Measurements from ENCODE around the gene SV2B.

SV2B gene

DNA sequence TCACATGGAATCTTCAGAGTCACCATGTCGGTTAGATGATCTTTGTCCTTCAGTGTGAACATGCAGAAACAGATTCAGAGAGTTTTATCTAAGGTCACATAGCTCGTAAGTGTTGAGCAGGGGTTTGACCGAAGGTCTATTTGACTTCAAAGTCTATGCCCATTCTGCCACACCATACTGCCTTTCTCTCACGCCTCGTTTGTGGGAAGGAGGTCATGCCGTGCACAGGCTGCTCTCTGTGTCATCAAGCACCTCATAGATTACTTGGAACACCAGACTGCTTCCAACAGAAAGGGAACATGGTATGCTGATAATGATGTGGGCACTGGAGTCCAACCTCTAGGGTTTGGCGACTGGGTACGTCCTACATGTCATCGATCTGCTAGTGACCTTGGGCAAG is 128.8 kb downstream of the SV2B start:
- no peak for DNase-seq (ENCODE audit: low read depth)

DNA sequence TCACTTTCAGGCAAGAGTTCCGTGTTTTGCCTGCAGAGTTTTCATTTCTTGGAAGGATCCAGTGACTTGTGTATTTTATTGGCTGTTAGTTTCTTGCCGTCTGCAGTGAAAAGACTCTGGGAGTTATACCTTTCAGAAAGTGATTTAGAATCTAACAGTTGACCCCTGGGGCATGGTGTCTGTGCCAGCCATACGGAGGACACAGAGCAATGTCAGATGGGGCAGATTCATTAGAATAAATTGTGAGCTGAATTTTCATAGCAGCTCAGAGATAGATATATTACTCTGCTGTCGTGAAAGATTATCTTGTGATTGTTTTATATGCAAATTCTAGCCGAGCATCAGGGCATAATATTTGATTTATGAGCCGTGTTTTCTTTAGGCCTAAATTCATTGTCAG is 131.6 kb downstream of the SV2B start:
- DNase-seq (ENCODE audit: low read depth) = no peak

DNA sequence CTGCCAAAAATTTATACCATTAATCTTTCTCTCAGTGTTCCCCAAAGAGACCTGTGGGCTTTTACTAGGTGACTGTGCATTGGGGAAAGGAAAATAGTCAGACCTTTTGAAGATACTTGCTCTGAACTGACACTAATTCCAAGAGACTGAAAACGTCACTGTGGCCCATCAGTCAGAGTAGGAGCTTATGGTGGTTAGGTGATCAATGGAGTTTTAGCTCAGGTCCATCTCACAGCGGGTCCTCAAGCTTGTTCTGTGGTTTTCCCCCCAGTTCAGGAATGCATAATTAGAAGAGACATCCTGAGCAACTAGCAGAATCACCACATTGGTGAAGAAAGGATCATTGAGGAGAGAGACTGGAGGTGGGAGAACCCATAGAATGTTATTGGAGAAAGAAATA is 134.7 kb downstream of the SV2B start:
- DNase-seq (ENCODE audit: low read depth) = no peak

DNA sequence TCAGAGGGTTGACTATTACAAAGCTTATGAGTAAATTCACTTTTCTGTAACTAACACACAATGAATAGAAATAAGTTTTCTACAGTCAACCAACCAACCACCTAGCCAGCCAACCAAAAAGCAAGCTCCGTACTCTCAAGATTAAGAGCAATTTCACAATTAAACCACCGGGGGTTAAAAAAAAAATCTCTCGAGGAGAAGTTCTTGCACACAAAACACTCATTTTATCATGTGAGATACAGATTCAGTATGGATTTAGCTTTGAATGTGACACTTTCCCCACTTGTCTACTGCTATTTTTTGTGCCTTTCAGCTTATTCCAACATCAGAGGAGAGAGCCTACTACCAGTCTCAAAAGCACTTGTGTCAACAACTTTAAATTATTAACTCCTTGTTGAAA is 135.3 kb downstream of the SV2B start:
- no peak for DNase-seq (ENCODE audit: low read depth)

DNA sequence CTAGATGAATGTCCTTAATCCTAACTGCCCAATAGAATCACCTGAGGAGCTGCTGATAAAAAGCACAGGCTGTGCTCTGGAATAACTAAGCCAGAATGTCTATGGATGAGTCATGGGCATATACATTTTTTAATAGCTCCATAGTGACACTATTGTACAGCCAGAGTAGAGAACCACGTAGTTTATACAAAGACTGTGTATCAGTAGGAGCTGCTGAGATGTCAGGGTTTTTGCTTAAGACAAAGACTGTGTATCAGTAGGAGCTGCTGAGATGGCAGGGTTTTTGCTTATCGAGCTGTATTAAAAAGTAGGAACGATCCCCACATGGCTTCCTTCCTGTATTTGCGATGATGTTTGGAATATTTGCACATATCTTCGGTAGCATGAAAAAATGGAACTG is 137.4 kb downstream of the SV2B start:
- no peak for DNase-seq (ENCODE audit: low read depth)

DNA sequence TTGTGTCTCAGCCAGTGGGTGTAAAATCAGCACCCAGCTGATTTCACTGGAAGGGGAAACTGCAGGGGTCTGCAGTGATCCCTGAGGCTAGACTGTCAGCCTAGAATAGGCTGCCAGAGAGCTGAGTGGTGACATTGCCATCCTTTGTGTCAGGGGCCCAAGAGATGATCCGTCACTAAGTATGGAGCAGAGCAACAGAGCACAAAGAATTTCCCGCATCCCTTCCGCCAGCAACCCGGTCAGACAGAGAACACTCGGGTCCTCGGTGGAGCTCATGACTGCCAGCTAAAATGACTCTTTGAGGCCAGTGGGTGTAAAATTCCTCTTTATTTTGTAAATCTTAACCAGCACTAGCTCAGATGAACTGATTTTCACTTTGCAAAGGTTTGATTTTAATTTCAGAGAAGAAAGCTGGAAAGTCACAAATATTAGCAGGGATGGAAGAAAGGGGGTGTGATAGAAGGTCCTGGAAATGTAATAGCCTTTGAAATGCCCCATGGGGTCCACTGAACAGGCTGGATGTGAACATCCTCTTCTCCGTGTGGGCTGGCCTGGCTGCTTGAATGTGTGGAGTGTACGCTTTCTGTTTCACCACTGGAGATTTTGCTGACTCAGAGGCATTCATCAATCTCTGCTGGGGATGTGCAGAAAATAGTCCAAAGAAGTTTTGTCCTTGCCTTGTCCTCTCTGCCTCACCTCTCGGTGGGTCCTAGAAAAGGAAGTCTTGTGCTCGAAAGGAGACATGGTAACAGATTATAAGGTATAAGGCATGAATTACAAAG is 138.8 kb downstream of the SV2B start:
- no peak for DNase-seq (ENCODE audit: low read depth)

DNA sequence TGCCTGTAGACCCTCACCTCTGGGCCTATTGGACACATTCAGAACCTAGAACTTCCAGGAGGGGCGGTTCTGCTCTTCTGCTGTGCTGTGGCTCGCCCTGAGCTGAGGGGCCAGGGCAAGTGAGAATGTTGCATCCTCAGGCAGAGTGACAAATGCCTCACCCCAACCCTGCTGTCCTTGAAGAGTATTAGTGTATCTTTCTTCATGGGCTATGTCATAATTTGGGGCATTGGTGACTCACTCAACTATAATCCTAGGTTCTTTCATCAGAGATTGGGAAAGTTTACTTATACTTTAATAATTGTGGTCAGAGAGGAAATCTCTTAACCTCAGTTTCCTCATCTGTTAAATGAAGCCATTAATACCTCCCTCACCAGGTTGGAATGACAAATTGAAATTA is 143.8 kb downstream of the SV2B start:
- no peak for DNase-seq (ENCODE audit: low read depth)

DNA sequence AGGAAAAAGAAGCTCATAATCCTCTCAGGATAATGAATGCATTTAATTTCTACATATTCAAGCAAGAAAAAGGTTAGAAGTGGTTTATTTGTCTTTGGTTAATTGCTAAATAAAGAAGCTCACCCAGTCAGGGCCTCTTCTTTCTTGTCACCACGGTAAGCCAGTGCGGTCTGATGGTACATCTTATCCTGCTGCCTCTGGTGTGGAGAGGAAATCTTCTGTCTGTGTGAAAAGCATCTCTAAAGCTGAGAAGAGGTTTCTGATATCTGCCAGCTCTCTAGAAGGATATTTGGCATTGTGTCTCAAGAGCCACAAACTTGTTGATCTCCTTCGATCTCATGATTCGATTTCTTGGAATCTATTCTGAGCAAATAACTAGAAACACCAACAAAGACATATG is 144.9 kb downstream of the SV2B start:
- DNase-seq (ENCODE audit: low read depth) = no peak

DNA sequence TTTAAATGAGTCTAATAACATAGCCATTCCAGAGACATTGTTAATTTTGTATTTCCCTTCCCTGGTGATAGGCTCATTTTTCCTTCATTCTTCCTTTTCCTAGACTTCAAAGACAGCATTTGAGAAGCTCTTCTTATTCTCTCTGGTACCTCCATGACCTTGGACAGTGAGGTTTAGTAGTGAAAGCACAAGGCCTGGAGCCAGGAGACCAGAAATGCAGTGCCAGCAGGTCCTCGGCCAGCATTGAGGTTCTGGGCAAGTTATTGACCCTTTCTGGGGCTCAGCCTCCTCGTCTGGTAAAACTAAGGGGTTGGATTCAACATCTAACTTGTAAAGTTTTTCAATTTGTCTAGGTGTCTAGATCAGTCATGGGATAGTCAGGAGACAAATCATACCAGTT is 146.9 kb downstream of the SV2B start:
- DNase-seq (ENCODE audit: low read depth) = no peak

DNA sequence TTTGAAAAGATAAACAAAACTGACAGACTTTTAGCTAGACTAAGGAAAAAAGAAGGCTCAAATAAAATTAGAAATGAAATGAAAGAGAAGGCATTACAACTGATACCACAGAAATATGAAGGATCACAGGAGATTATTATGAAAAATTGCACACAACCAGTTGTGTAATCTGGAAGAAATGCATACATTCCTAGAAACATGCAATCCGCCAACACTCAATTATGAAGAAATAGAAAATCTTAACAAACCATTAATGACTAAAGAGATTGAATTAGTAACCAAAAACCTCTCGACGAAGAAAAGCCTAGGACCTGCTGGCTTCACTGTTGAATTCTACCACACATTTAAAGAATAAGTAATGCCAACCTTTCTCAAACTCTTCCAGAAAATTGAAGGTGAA is 149.5 kb downstream of the SV2B start:
- DNase-seq (ENCODE audit: low read depth) = no peak

DNA sequence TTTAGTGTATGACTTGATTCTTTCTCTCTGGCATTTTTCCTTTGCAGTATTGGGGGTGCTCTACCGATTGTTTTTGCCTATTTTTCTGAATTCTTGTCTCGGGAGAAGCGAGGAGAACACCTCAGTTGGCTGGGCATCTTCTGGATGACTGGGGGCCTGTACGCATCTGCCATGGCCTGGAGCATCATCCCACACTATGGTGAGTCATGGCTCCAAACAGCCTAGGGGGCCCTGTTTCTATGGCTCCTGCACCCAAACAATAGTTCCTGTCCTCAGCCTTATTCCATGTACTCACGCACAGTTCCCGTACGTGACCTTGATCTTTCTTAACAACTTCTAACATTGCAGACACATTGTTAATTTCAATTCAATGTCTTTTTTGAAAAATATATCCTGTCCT is 152.3 kb downstream of the SV2B start:
- DNase-seq (ENCODE audit: low read depth) = no peak

DNA sequence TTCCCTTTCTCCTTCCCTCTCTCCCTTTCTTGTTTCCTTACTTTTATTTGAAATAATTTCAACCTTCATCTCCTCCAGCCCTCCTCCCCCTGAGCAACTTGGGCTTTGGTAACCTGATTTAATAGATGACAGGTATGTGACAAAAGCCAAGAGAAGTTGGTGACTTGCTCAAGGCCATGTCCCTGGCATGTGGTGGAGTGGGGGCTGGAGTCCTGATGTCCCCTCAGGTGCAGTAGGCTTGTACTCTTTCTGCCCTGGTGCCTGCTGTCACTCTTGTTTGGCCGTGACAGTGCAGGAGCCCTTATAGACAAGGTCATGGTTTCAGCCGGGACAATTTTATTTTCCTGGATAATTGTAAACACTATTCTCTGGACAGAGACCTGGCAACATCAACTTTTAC is 152.7 kb downstream of the SV2B start:
- no peak for DNase-seq (ENCODE audit: low read depth)

DNA sequence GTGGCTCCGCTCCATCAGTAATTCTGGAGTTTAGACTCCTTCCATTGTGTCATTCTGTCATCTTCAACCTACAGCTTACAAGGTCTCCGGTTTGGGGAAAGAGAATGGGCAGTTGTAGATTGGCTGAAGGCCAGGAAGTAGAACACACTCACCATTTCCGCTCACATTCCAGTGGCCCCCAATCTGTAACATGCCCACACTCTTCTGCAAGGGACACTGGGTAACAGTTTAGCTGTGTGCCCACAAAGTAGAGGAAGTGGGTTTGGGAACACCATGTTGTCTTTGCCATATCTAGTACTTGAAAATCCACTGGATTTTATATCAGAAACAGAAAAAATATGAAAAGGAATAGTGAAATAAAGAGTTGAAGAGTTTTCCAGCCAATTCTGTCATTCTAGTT is 153.5 kb downstream of the SV2B start:
- no peak for DNase-seq (ENCODE audit: low read depth)

DNA sequence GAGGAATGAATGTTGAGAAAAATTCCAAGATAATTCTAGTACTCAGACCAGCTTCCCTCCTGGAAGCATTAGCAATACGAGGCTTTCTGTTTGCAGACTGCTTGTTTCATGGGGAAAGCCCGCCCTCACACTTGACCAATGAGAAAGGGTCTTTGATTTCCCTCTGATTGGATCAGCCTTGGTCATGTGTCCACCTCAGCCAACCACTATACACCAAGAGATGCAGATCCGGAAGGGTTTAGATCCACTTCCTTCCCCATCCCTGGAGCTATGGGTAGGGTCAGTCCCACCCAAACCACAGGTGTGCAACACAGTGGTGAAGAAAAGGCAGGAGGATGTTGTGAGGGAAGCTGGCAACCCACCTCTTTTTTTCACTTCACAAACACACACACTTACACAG is 154.7 kb downstream of the SV2B start:
- DNase-seq (ENCODE audit: low read depth) = no peak

DNA sequence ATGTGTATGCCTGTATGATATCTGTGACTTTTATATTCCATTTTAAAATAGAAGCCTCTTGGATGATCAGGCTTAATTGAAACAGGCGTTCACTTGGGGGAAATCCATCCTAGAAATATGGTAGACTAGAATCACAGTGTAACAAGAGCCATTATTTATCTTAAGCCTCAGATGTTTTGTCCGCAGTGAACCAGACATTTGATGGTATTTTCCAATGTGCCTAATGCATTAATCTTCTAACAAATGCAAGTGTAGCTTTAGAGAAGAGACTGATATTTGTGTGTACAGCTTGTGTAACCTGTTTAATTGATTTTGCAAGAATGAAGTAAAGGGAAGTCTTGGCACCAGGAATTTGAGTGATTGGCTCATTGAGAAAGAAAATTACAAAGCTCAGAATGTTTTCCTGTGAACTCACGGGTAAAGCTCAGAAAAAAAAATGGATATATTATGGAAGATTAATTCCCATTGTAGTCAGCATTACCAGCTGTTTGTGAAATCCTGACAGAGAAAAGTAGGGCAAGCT is 155.7 kb downstream of the SV2B start:
- no peak for DNase-seq (ENCODE audit: low read depth)

DNA sequence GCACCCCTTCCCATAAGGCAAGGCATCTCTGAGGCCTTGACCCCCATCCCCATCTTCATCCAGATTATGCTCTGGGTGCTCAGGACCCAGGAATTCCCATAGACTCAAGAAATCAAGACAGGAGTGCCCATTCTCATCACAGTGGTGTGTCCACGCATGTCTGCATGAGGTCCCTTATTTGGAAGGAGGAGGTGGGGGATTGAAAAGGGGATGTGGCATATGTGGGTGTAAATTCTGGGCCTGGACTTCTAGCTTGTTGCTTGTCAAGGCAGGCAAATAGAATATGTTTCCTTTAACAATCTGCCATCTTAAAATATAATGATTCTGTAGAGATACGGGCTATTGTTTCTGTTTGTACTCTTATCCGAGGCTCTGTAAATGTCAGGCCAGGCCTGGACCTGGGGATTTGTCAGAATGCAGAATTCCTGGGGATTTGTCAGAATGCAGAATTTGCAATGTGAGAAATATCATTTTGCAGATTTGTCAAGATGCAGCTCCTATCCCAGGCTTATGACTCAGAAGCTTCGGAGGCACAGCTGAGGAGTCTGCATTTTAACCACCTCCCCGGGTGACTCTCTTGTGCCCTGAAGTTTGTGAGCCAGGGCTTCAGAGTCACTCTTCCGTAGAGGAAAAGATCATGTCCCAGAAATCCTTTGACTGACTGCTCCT is 157.8 kb downstream of the SV2B start:
- no peak for DNase-seq (ENCODE audit: low read depth)

DNA sequence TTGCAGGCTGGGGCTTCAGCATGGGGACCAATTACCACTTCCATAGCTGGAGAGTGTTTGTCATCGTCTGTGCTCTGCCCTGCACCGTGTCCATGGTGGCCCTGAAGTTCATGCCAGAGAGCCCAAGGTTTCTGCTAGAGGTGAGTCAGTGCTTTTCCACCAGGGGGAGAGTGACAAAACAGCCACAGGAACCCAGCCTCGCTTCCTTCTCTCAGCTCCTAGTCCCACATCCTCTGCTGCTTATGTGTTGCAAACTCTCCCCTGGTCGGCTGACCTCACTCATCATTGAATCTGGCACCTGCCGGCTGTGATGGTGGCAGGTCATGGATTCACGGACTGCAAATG is 158.3 kb downstream of the SV2B start:
- DNase-seq (ENCODE audit: low read depth) = no peak

DNA sequence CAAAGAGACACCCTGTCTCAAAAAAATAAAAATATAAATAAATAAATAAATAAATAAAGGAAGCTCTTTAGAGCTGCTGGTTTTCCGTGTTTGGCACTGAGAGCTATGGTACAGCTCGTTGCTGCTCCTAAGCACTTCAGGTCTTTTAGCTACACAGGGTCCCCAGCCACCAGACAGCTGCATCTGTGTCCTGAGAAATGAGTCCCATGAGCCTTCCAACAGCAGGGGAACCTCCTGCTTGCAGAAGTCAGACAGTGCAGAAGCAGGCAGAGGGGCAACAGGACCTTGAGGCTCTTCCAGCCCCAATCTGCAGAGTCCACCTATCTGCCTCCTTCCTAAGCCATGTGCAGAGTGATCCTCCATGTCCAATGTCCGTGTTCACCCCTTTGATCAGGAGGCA is 159.0 kb downstream of the SV2B start:
- no peak for DNase-seq (ENCODE audit: low read depth)

DNA sequence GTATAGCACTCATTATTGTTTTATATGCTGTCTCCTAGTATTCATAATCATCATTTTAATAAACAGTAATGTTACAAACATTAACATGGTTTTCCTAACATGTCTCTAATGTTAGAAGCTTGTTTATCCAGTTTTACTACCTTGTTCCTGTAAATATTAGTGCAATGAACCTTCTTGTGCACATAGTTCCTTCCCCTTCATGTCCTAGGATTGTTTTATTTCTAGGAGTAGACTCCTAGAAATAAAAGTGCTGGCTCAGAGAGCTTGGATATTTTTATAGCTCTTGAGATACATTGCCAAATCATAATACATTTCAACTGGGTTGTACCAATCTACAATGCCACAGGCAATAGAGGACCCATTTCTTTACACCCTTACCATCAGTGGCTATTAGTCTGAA is 161.3 kb downstream of the SV2B start:
- DNase-seq (ENCODE audit: low read depth) = no peak

DNA sequence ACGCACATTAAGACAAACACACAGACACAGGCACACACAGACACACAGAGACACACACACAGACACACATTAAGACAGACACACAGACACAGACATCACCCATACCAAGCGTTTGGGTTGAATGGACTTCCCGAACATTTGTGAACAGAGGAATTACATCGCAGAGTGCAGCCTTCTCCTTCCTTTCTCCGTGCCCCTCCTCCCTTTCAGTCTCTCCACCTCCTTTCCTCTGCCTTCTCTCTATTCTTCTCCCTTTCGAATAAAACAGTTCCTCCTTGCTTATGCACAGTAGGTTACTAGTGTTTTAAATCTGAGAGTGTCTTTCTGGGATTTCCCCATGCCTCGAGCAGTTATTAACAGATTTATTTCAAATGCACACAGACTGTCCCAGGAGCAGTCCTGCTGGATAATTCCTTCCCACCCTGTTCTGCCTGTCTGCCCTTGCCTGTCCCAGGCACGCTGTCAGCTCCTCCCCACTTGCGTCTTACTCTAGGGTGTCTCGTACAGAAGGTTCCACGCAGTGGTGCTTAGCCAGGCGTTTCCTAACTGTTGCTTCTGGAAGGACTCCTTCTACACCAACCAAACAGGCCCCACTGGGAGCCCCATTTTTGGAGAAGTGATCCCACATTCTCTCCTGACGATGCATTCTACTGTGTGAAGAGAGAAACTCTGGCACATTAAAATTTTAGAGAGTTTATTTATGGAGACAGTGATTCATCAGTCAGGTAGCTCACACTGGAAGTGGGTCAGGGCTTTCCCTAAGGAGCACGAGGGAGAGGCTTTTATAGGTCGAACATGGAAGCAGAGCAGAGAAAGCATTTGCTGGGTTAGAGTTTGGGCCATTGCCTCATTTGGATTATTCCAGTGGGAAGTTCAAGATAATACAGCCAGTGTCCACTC is 163.8 kb downstream of the SV2B start:
- DNase-seq (ENCODE audit: low read depth) = no peak

DNA sequence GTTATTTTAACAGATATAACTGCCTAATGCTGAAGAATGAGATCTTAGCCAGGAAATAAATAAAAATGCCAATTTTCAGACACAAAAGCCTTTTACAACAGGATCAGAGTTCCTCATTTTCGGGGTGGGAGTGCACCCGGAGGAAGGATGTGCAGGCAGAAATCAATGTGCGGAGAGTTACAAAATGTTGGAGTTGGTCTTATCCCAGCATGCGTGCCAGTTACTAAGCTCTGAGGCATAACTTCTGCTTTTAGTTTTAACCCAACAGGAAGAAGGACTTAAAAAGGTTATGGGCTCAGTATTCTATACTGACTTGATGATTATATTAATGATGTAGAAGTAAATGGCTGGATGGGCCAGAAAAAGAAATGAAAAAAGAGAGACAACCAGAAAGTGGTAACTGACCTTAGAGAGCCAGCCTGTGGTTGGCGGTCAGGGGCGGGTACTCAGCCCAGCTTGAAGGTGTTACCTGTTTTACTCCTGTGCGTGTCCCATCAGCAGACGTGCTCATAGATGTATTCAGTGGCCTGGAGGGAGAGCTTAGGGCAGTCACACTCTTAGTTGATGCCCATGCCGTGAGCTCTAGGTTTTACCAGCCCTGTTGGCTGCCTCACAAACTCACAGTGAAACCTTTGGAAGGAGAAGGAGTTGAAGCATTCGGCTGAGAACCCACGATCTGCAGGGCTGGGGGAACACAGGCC is 164.7 kb downstream of the SV2B start:
- DNase-seq (ENCODE audit: low read depth) = no peak

DNA sequence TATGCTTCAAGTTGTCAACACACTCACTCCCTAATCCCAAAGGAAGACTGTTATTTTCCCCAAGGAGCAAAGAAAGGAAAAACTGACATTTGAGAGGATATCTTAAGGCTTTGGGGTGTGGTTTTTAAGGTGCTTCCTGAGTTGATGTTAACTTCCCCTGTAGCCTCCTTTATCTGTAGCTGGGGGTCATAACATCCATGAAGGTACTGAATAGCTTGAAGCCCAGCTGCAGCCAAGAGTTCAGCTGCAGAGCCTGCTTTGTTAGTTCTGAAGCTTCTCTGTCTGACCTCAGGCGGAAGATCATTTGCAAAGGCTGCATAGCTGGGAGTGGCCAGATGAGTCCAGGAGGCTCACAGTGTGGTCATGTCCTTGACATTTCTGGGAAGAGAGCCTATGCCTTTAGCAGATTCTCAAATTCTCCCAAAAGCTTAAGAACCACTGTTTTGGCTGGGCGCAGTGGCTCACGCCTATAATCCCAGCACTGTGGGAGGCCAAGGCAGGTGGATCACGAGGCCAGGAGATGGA is 165.4 kb downstream of the SV2B start:
- DNase-seq (ENCODE audit: low read depth) = no peak
